ENCODE measurements around the gene LRFN2.

LRFN2 gene

GRCh38 chr6:40390144-40390800, 196.9 kb downstream of the LRFN2 start:
- POLR2A ChIA-PET = no interaction called here
- TF ChIP-seq ARNT (IDR thresholded peaks at IDR 0.05) (no peak), LEF1 (IDR thresholded peaks at IDR 0.05; ENCODE audit: borderline replicate concordance) (no peak), ELF4 (IDR thresholded peaks at IDR 0.05) (no peak), ZNF384 (IDR thresholded peaks at IDR 0.05) (no peak), NFRKB (IDR thresholded peaks at IDR 0.05) (no peak), L3MBTL2 (conservative IDR thresholded peaks at IDR 0.05) (no peak), FOXK2 (IDR thresholded peaks at IDR 0.05) (no peak), FOXM1 (IDR thresholded peaks at IDR 0.05; ENCODE audit: borderline replicate concordance) (no peak), SP1 (IDR thresholded peaks at IDR 0.05) (no peak), SUZ12 (IDR thresholded peaks at IDR 0.05) (no peak), HDGF (IDR thresholded peaks at IDR 0.05; ENCODE audit: borderline replicate concordance) (no peak), CTBP1 (IDR thresholded peaks at IDR 0.05; ENCODE audit: borderline replicate concordance) (no peak), PKNOX1 (IDR thresholded peaks at IDR 0.05) (no peak), FOXA1 (IDR thresholded peaks at IDR 0.05) (no peak)
- DNase-seq (ENCODE audit: extremely low spot score) = no peak
- CTCF ChIA-PET = no interaction called here

GRCh38 chr6:40389254-40389653, 197.9 kb downstream of the LRFN2 start:
- no peak for TF ChIP-seq ELF4 (IDR thresholded peaks at IDR 0.05)
- no peak for TF ChIP-seq ARNT (IDR thresholded peaks at IDR 0.05)
- TF ChIP-seq FOXK2 (IDR thresholded peaks at IDR 0.05) = no peak
- no peak for TF ChIP-seq NFRKB (IDR thresholded peaks at IDR 0.05)
- no peak for TF ChIP-seq FOXM1 (IDR thresholded peaks at IDR 0.05; ENCODE audit: borderline replicate concordance)
- CTCF ChIA-PET = no interaction called here
- peak; percentile 1 for DNase-seq (ENCODE audit: extremely low spot score)
- POLR2A ChIA-PET = no interaction called here

- POLR2A ChIA-PET = no interaction called here
These were observed 199.3 kb downstream of the LRFN2 start for GRCh38 chr6:40387871-40388264.

GRCh38 chr6:40387127-40387870, 199.9 kb downstream of the LRFN2 start:
- DNase-seq (ENCODE audit: extremely low spot score) = no peak
- ChIA-PET CTCF (no interaction called here), POLR2A (no interaction called here)
- TF ChIP-seq FOXA1 (IDR thresholded peaks at IDR 0.05) (no peak), PKNOX1 (IDR thresholded peaks at IDR 0.05) (no peak), NFRKB (IDR thresholded peaks at IDR 0.05) (no peak), ELF4 (IDR thresholded peaks at IDR 0.05) (no peak), SUZ12 (IDR thresholded peaks at IDR 0.05) (no peak), FOXM1 (IDR thresholded peaks at IDR 0.05; ENCODE audit: borderline replicate concordance) (no peak), FOXK2 (IDR thresholded peaks at IDR 0.05) (no peak), ARNT (IDR thresholded peaks at IDR 0.05) (no peak), SP1 (IDR thresholded peaks at IDR 0.05) (no peak), ZNF384 (IDR thresholded peaks at IDR 0.05) (no peak), L3MBTL2 (conservative IDR thresholded peaks at IDR 0.05) (no peak)

More at GRCh38 chr6:40387871-40388264, 199.3 kb downstream of the LRFN2 start:
- peak; percentile 0 for DNase-seq (ENCODE audit: extremely low spot score)
- TF ChIP-seq TARDBP (IDR thresholded peaks at IDR 0.05) (no peak), FOXK2 (IDR thresholded peaks at IDR 0.05) (no peak), NFRKB (IDR thresholded peaks at IDR 0.05) (no peak), CTBP1 (IDR thresholded peaks at IDR 0.05; ENCODE audit: borderline replicate concordance) (no peak), L3MBTL2 (conservative IDR thresholded peaks at IDR 0.05) (no peak), FOXA1 (IDR thresholded peaks at IDR 0.05) (no peak), FOXM1 (IDR thresholded peaks at IDR 0.05; ENCODE audit: borderline replicate concordance) (no peak), ELF4 (IDR thresholded peaks at IDR 0.05) (no peak), SP1 (IDR thresholded peaks at IDR 0.05) (no peak), HDGF (IDR thresholded peaks at IDR 0.05; ENCODE audit: borderline replicate concordance) (no peak), ZNF384 (IDR thresholded peaks at IDR 0.05) (no peak)
- CTCF ChIA-PET = no interaction called here

- TF ChIP-seq NFRKB (IDR thresholded peaks at IDR 0.05) = no peak
- TF ChIP-seq FOXA1 (IDR thresholded peaks at IDR 0.05) = no peak
- no peak for TF ChIP-seq BHLHE40 (IDR thresholded peaks at IDR 0.05; ENCODE audit: borderline replicate concordance)
- no peak for TF ChIP-seq L3MBTL2 (conservative IDR thresholded peaks at IDR 0.05)
- TF ChIP-seq ELF4 (IDR thresholded peaks at IDR 0.05) = no peak
- TF ChIP-seq CTBP1 (IDR thresholded peaks at IDR 0.05; ENCODE audit: borderline replicate concordance) = no peak
- no peak for TF ChIP-seq SUZ12 (IDR thresholded peaks at IDR 0.05)
- no peak for TF ChIP-seq HDGF (IDR thresholded peaks at IDR 0.05; ENCODE audit: borderline replicate concordance)
- TF ChIP-seq SP1 (IDR thresholded peaks at IDR 0.05) = no peak
- no peak for TF ChIP-seq ARNT (IDR thresholded peaks at IDR 0.05)
- no peak for TF ChIP-seq ZNF384 (IDR thresholded peaks at IDR 0.05)
- TF ChIP-seq FOXK2 (IDR thresholded peaks at IDR 0.05) = no peak
- no peak for TF ChIP-seq LEF1 (IDR thresholded peaks at IDR 0.05; ENCODE audit: borderline replicate concordance)
- TF ChIP-seq FOXM1 (IDR thresholded peaks at IDR 0.05; ENCODE audit: borderline replicate concordance) = no peak
- TF ChIP-seq TARDBP (IDR thresholded peaks at IDR 0.05) = no peak
- TF ChIP-seq PKNOX1 (IDR thresholded peaks at IDR 0.05) = no peak
- POLR2A ChIA-PET = no interaction called here
- no peak for DNase-seq (ENCODE audit: extremely low spot score)
- CTCF ChIA-PET = no interaction called here
These were observed 201.0 kb downstream of the LRFN2 start for GRCh38 chr6:40386200-40386599.
